HG03095 (cell line): ENCODE data around the gene TNFSF11.

Experiments
- ATAC-seq: cut with Tn5 transposase; IDR thresholded peaks from one replicate; pipeline ENCODE4 v1.9.1; 2021; ENCODE audit warnings: moderate library complexity; ENCODE audit not compliant: unreplicated experiment

The TNFSF11 gene

GRCh38 chr13:42574011-42574410, at the start of gene TNFSF11:
TNFSF11 (plus strand) TSS chr13:42574152; CDS start chr13:42574304, 152 bp downstream.
- peak; percentile 33 for ATAC-seq

- no peak for ATAC-seq
Observed at GRCh38 chr13:42524487-42525034, 49.4 kb upstream of the TNFSF11 start.

GRCh38 chr13:42525035-42525504, 48.9 kb upstream of the TNFSF11 start:
- ATAC-seq: no peak

- ATAC-seq: no peak
Observed at GRCh38 chr13:42526276-42526675, 47.7 kb upstream of the TNFSF11 start.

- no peak for ATAC-seq
Observed at GRCh38 chr13:42526804-42527203, 47.1 kb upstream of the TNFSF11 start.

GRCh38 chr13:42532561-42533335, 41.2 kb upstream of the TNFSF11 start:
- no peak for ATAC-seq

GRCh38 chr13:42533336-42533591, 40.7 kb upstream of the TNFSF11 start:
- ATAC-seq: no peak

GRCh38 chr13:42534785-42535184, 39.2 kb upstream of the TNFSF11 start:
- ATAC-seq: no peak

- no peak for ATAC-seq
Observed at GRCh38 chr13:42538996-42539395, 35.0 kb upstream of the TNFSF11 start.

GRCh38 chr13:42539670-42540069, 34.3 kb upstream of the TNFSF11 start:
- no peak for ATAC-seq

GRCh38 chr13:42543215-42543797, 30.6 kb upstream of the TNFSF11 start:
- no peak for ATAC-seq

- no peak for ATAC-seq
Observed at GRCh38 chr13:42544246-42544926, 29.6 kb upstream of the TNFSF11 start.

GRCh38 chr13:42545842-42546241, 28.1 kb upstream of the TNFSF11 start:
- ATAC-seq: no peak

- no peak for ATAC-seq
Observed at GRCh38 chr13:42547612-42548011, 26.3 kb upstream of the TNFSF11 start.

GRCh38 chr13:42548731-42549551, 25.0 kb upstream of the TNFSF11 start:
- peak; percentile 96 for ATAC-seq

GRCh38 chr13:42549552-42549936, 24.4 kb upstream of the TNFSF11 start:
- no peak for ATAC-seq

GRCh38 chr13:42551611-42552010, 22.3 kb upstream of the TNFSF11 start:
- no peak for ATAC-seq

GRCh38 chr13:42553098-42554046, 20.6 kb upstream of the TNFSF11 start:
- no peak for ATAC-seq

- ATAC-seq: no peak
Observed at GRCh38 chr13:42559057-42559456, 14.9 kb upstream of the TNFSF11 start.
